Measurements from ENCODE around the gene USP15.
"Not testable (repeated sequence)": the region's sequence is repeated elsewhere in the genome, so short reads cannot be mapped to it uniquely, and the experiment has no call there.

The USP15 gene

DNA sequence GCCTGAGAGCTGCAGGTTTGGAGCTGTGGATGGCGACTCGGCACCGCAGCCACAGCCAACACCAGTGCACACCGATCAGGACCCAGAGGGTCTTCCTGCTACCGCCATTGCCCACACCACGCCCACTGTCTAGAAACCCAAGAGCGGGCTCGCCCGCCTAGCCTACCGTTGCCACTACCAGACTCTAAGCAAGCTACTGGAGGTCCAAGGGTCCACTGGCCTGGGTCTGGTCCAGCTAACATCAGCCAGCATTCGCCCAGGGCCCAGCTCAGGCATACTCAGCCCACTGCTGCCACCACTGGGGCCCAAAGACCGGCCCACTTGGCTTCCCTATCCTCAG lies 175.9 kb downstream of the USP15 start:
- H3K79me2 ChIP-seq, result no peaks in the 10 kb centered on the region
- no peak overlapping the region for H3K9ac ChIP-seq
- no peaks in the 10 kb centered on the region for H3K4me1 ChIP-seq
- no peaks in the 10 kb centered on the region for H3K9me3 ChIP-seq (ENCODE audit: control insufficient read depth, low read length)
- no peak overlapping the region for H3K4me2 ChIP-seq (ENCODE audit: low read length)
- no peaks in the 10 kb centered on the region for H3K36me3 ChIP-seq (ENCODE audit: control insufficient read depth, insufficient read depth, low read length)
- H3K4me3 ChIP-seq (ENCODE audit: low read depth, low read length), result no peak overlapping the region
- TF ChIP-seq, protein P1, sequence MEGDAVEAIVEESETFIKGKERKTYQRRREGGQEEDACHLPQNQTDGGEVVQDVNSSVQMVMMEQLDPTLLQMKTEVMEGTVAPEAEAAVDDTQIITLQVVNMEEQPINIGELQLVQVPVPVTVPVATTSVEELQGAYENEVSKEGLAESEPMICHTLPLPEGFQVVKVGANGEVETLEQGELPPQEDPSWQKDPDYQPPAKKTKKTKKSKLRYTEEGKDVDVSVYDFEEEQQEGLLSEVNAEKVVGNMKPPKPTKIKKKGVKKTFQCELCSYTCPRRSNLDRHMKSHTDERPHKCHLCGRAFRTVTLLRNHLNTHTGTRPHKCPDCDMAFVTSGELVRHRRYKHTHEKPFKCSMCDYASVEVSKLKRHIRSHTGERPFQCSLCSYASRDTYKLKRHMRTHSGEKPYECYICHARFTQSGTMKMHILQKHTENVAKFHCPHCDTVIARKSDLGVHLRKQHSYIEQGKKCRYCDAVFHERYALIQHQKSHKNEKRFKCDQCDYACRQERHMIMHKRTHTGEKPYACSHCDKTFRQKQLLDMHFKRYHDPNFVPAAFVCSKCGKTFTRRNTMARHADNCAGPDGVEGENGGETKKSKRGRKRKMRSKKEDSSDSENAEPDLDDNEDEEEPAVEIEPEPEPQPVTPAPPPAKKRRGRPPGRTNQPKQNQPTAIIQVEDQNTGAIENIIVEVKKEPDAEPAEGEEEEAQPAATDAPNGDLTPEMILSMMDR (IDR thresholded peaks at IDR 0.05), result no peak
- H3K27me3 ChIP-seq (ENCODE audit: control insufficient read depth, insufficient read depth, low read length), result no peaks in the 10 kb centered on the region
- no peak overlapping the region for H3K27ac ChIP-seq
- H2AFZ ChIP-seq, result peak overlapping the region; percentile 20

DNA sequence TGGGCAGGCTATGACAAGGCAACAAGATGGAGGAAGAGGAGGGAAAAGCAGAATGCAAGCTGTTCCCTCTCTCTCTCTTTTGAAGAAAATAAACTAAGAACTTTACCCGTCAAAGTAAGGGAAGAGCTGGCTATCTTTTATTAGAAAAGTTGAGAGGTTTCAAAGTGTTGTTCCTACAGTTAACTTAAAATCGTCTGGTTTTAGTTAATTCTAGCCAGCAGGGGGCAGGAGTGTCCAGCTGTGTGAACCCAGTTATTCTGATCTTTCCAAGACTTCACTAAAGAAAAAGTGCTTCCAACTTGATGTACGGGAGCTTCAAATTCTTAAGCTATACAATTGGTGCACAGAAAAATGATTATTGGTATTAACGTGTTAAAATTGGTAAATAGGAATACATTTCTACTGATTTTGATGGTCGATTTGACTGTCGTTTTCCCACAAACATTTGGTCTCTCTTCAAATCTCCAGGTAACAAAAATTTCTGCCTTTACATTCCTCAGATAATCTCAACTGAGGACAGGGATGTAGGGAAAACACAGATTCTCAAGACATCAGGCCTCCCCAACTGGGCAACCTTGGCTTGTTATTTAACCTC lies 178.0 kb downstream of the USP15 start:
- Histone ChIP-seq H3K9ac (no peak overlapping the region), H3K36me3 (ENCODE audit: control insufficient read depth, insufficient read depth, low read length) (no peaks in the 10 kb centered on the region), H3K4me2 (ENCODE audit: low read length) (no peak overlapping the region), H3K79me2 (no peaks in the 10 kb centered on the region), H3K4me1 (no peaks in the 10 kb centered on the region), H3K9me3 (ENCODE audit: control insufficient read depth, low read length) (no peaks in the 10 kb centered on the region), H3K27me3 (ENCODE audit: control insufficient read depth, insufficient read depth, low read length) (no peaks in the 10 kb centered on the region), H2AFZ (peak overlapping the region; percentile 31), H3K27ac (no peak overlapping the region), H3K4me3 (ENCODE audit: low read depth, low read length) (no peak overlapping the region)
- TF ChIP-seq, protein P1 (IDR thresholded peaks at IDR 0.05), result peak; percentile 66

DNA sequence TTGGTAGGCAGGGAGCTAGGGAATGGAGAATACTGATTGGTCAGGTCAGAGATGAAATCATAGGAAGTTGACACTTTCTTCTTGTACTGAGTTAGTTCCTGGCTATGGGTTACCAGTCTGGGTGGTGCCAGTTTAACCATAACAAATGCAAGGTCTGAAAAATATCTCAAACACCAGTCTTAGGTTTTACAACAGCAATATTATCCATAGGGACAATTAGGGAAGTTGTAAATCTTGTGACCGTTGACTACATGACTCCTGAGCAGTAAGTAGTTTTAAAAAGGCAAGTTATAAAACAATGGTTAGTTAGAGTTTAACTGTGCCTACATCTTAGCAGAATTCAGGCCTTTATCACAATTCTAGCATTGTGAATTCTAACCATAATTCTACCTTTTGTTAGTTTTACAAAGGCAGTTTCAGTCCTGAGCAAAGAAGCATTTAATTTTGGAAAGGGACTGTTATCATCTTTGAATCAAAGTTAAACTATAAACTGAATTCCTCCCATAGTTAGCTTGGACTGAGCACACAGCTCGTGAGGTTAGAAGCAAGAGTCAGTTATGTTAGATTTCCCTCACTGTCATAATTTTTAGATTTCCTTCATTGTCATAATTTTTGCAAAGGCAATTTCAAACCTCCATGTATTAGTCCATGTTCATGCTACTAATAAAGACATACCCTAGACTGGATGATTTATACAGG lies 186.7 kb downstream of the USP15 start:
- TF ChIP-seq, protein P1 (IDR thresholded peaks at IDR 0.05), result no peak
- no peaks in the 10 kb centered on the region for H3K9me3 ChIP-seq (ENCODE audit: control insufficient read depth, low read length)
- no peak overlapping the region for H3K4me3 ChIP-seq (ENCODE audit: low read depth, low read length)
- H3K4me2 ChIP-seq (ENCODE audit: low read length), result no peak overlapping the region
- no peaks in the 10 kb centered on the region for H3K79me2 ChIP-seq
- H3K27ac ChIP-seq, result no peak overlapping the region
- H2AFZ ChIP-seq, result no peak overlapping the region
- H3K9ac ChIP-seq, result no peak overlapping the region
- H3K36me3 ChIP-seq (ENCODE audit: control insufficient read depth, insufficient read depth, low read length), result no peaks in the 10 kb centered on the region
- no peaks in the 10 kb centered on the region for H3K4me1 ChIP-seq
- no peaks in the 10 kb centered on the region for H3K27me3 ChIP-seq (ENCODE audit: control insufficient read depth, insufficient read depth, low read length)

DNA sequence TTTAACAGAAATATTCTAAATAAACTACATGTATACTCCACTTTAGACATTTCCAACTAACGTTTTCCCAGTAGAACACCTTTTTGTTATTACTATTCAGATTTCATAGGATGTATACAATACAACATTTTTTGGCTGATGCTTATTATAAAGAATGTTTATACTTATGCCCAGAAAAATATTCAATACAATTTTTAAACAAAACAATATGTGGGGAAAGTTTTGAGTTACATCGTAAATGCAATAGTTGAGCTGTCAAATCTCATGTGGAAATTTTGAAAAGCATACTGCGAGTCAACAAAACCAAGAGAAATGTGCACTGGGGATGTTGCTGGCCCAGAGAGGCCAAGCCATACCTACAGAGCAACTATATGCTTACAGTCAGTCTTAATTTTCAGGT lies 188.2 kb downstream of the USP15 start:
- TF ChIP-seq, protein P1 (IDR thresholded peaks at IDR 0.05), result no peak

DNA sequence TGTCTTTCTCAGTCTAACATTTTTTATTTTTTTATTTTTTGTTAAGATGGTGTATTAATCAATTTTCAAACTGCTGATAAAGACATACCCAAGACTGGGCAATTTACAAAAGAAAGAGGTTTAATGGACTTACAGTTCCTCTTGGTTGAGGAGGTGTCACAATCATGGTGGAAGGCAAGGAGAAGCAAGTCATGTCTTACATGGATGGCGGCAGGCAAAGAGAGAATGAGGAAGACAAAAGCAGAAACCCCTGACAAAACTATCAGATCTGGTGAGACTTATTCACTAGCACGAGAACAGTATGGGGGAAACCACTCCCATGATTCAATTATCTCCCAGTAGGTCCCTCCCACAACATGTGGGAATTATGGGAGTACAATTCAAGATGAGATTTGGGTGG lies 195.2 kb downstream of the USP15 start:
- H3K4me1 ChIP-seq; H3K27ac ChIP-seq; H3K4me2 ChIP-seq (ENCODE audit: low read length); H3K4me3 ChIP-seq (ENCODE audit: low read depth, low read length); H3K79me2 ChIP-seq; H3K9me3 ChIP-seq (ENCODE audit: control insufficient read depth, low read length); H3K9ac ChIP-seq; H3K27me3 ChIP-seq (ENCODE audit: control insufficient read depth, insufficient read depth, low read length); H2AFZ ChIP-seq; H3K36me3 ChIP-seq (ENCODE audit: control insufficient read depth, insufficient read depth, low read length): not testable (repeated sequence)

More for the DNA sequence above, 188.2 kb downstream of the USP15 start:
- Histone ChIP-seq H3K27me3 (ENCODE audit: control insufficient read depth, insufficient read depth, low read length) (no peaks in the 10 kb centered on the region), H3K27ac (no peak overlapping the region), H3K9ac (no peak overlapping the region), H3K9me3 (ENCODE audit: control insufficient read depth, low read length) (no peaks in the 10 kb centered on the region), H3K36me3 (ENCODE audit: control insufficient read depth, insufficient read depth, low read length) (no peaks in the 10 kb centered on the region), H2AFZ (no peak overlapping the region), H3K4me1 (no peaks in the 10 kb centered on the region), H3K4me3 (ENCODE audit: low read depth, low read length) (no peak overlapping the region), H3K4me2 (ENCODE audit: low read length) (no peak overlapping the region), H3K79me2 (no peaks in the 10 kb centered on the region)

Data from parathyroid adenoma (tissue), 2 donors.